G401.6 (cell line): Measurements from ENCODE around the gene TNFRSF4.

Source experiments
- FAIRE-seq: peaks from 2 replicates; lab custom pipeline; 2012; peaks lifted over from hg19 to GRCh38; lab: Jason Lieb, UNC

TNFRSF4 gene

DNA sequence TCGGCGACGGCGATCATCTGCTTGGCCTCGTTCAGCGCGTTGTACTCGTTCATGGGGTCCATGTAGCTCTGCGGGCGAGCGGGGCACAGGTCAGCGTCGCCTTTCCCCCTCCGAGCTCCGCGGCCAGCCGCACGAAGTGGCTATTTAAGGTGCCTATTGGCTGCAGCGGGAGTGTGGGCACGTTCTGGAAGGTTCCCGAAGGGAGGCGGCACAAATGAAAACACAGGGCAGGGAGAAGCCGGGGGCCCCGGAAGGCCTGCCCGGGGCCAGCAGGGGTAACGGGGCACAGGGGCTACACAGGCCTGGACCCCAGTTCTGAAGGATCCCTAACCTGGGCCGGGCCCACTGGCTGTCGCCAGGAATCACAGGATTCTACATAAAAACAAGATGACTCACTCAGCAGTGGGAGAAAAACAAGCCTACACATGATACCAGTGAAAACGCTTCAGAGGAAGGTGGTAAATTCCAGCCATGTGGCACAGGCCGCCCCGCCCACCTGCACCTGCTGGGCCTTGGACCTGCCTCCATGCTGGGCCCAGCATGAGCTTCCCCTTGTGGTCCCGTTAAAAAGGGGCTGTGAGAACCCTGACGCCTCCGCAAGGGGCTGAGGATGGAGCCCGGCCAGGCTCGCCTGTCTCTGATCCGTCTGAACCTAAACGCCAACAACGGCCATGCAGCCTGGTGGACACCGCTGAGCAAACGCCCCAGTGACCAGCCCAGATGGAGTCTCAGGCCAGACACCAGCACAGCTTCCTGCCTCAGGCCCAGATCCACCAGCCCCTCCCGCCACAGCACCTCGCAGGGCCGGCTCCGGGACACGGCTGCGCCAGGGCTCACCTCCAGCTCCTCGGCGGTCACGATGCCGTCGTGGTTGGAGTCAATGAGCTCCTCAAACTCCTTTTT lies 3.9 kb upstream of the TNFRSF4 start:
- no peak for FAIRE-seq

DNA sequence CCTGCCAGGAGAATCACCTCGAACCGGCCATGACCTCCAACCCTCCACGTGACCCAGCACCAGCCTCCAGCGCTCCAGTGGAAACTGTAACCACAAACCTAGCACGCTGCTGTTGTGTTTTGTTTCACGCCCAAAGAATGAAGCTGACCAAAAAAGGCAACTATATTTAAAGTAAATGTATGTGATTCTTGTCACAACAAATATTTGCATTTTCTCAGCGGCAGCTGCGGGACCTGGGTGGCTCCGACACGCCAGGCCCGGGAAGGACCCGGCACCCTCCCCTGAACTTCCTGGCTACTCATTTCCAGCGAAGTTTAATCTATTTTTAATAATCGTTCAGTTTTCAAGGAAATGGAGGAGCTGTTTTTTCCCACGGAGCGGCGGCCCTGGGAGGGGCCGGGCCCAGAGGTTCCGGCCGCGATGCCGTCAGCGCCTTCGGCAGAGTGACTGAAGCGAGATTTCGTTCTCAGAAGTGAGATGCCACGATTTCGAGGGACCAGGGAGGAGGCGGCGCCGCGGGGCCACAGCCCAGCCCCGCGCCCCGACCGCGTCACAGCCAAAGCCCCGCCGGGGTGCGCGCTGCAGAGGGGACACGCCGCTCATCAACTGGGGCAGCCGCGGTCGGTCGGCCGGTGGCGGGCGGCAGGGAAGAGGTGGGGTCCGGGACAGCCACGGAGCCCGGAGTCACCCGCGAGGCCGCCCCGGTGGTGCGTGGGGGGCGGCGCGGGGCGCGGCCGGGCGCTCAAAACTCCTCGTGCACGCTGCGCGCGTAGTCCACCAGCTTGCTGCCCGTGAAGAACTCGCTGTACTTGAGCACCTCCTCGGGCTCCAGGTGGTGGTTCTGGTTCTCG lies 3.0 kb upstream of the TNFRSF4 start:
- no peak for FAIRE-seq

GRCh38 chr1:1215881-1216605 lies 2.1 kb upstream of the TNFRSF4 start:
- FAIRE-seq: no peak

DNA sequence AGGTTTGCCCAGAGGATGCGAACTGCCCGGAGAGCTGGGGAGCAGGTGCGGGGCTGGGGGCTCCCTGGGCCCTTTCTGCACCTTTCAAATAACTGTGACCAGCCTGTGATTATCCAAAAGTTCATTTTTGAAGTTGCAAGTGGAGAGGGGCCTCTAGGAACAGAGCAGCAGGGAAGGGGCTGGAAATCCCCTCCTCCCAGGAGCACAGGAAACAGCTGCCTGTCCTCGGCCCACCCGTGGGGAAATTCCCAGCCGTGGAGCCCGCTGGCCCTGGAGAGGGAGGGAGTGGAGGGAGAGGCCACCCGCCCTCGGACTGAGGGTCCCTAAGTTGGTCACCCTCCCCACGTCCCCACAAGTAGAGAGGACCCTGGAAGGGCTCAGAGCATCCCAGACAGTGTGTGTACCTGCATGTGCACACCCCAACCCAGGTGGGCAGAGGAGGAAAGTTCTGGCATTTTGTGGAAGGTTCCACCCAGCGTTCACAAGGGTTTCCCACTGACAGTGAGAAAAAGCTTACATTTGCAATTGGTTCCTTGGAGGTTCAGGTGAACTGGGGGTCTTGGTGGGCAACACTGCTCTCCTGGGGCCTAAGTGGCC lies 1.2 kb upstream of the TNFRSF4 start:
- no peak for FAIRE-seq

- no peak for FAIRE-seq
Measured at GRCh38 chr1:1212780-1213344, 1.1 kb downstream of the TNFRSF4 start.

GRCh38 chr1:1211541-1212441 lies 2.2 kb downstream of the TNFRSF4 start:
- FAIRE-seq: no peak

- FAIRE-seq: no peak
Measured at GRCh38 chr1:1210726-1211540, 3.0 kb downstream of the TNFRSF4 start.

- no peak for FAIRE-seq
Measured at GRCh38 chr1:1208713-1209433, 5.1 kb downstream of the TNFRSF4 start.

GRCh38 chr1:1207571-1207892 lies 6.4 kb downstream of the TNFRSF4 start:
- no peak for FAIRE-seq

- FAIRE-seq: no peak
Measured at GRCh38 chr1:1206966-1207531, 6.9 kb downstream of the TNFRSF4 start.

- FAIRE-seq: no peak
Measured at GRCh38 chr1:1206376-1206965, 7.5 kb downstream of the TNFRSF4 start, which contains the start of gene TNFRSF18. Gene TNFRSF18 (minus strand): TSS chr1:1206592. CDS start chr1:1206571, 21 bp downstream.

DNA sequence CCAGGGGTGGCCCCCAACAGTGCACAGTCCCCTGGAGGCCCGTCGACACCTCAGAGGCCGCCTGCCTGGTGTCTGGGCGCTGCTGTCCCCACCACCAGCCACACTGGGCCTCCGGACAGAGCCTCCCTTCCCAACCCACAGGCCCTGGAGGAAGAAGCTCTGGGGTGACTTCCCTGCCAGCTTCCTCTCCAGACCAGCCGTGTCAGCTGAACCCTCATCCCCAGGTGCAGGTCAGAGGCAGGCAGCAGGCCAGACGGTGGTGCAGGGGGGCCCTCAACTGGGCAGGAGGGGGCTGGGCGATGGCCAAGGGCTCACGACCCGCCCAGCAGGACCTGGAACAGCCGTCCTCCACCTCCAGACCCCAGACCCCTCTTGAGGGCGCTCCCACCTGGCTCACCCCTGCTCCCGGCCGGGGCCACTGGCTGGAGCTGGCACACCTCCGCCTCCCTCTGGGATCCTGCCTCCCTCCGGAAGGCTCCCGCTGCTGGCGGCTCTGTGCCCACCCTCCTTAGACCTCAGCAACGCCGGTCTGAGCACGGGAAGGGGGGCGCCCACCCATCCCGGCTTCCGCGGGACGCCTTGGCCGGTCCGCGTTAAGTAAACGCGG lies 8.1 kb downstream of the TNFRSF4 start:
- FAIRE-seq: no peak

DNA sequence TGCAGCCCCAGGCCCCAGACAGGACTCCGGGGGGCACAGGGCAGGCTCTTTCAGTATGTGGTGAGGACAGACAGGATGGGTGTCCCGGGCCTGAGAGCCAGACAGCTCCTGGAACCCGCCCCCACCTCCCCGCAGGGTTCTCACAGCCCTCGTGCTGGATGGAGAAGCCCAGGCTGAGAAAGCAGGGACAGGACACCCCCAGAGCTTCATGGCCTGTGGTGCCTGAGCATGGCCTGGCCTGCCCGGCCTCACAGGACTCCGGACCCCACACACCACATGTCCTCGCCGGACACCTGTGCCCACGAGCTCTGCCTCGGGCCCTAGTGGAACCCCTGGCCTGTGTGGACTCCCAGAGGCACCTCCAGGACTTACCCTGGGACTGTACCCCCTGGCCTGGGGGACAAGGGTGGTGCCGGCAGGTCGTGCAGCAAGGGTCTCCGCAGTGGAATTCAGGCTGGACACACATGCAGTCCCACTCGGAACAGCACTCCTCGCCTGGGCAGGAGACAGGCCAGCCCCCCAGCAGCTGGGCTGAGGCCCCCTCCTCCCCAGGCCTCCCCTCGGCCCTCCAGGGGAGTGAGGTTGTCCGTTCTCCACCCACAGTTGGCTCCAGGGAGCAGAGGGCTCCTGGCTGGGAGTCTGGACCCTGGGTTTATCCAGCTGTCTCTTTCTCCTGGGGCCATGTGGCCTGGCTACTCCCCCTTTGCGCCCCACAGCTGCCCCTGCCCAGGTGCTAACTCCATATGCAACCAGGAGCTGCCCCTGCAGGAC lies 8.8 kb downstream of the TNFRSF4 start:
- no peak for FAIRE-seq

GRCh38 chr1:1204425-1204920 lies 9.5 kb downstream of the TNFRSF4 start:
- FAIRE-seq: no peak

GRCh38 chr1:1203561-1204424 lies 10.2 kb downstream of the TNFRSF4 start:
- no peak for FAIRE-seq
